ENCODE measurements around the gene MDN1. TPM values are rescaled to one million over a fixed set of nuclear protein-coding genes. Genes with fewer than 3 reads are reported as not detected.

The MDN1 gene
- total and polyA plus RNA-seq, 2 of the 13 experiments (the other 11 are each of a cell fraction or from before 2014, with no cell fraction given): 18.8 to 52.9 TPM

- TF ChIP-seq ZNF749 (CRISPR knock-in tag; IDR thresholded peaks at IDR 0.05; ENCODE audit: borderline replicate concordance): no peak
- TF ChIP-seq SALL2 (CRISPR knock-in tag; IDR thresholded peaks at IDR 0.05): no peak
- no peak for TF ChIP-seq EEA1 (CRISPR knock-in tag; IDR thresholded peaks at IDR 0.05; ENCODE audit: borderline replicate concordance)
- TF ChIP-seq POLR2AphosphoS2 (IDR thresholded peaks at IDR 0.05; ENCODE audit: low read depth, low read length): no peak
- TF ChIP-seq SP2 (CRISPR knock-in tag; IDR thresholded peaks at IDR 0.05): no peak
- no peak for TF ChIP-seq ZNF280B (CRISPR knock-in tag; IDR thresholded peaks at IDR 0.05; ENCODE audit: borderline replicate concordance)
- no peak for TF ChIP-seq ZBTB34 (CRISPR knock-in tag; IDR thresholded peaks at IDR 0.05)
Observed at GRCh38 chr6:89749918-89750317, 69.7 kb downstream of the MDN1 start (continued).

- BruUV-seq (replicated peaks): no TSS peak
- no peak overlapping the region for H3K9ac ChIP-seq (ENCODE audit: insufficient read depth, low read depth, low read length)
- no peaks in the 10 kb centered on the region for H3K4me1 ChIP-seq (ENCODE audit: insufficient read depth, low read length)
- H3K9me3 ChIP-seq (ENCODE audit: low read length): no peaks in the 10 kb centered on the region
- H3K79me2 ChIP-seq (ENCODE audit: insufficient read depth, low read length): no peaks in the 10 kb centered on the region
- intact Hi-C loops (cut with micrococcal nuclease; ENCODE audit: unreplicated experiment): no loop called here
- no peaks in the 10 kb centered on the region for H4K20me1 ChIP-seq (ENCODE audit: insufficient read depth, low read length)
- H3K27ac ChIP-seq (ENCODE audit: extremely low read length, insufficient read depth, low read length): no peak overlapping the region
- H3K4me2 ChIP-seq (ENCODE audit: low read depth, low read length): no peak overlapping the region
- 97% methylated on average over 4 of the region's 4 CpGs for WGBS (ENCODE audit: low lambda C conversion rate)
- FAIRE-seq: no peak
- no peak for ATAC-seq
- peaks cover 13 to 64% of the 10 kb centered on the region in 2 experiments for H3K36me3 ChIP-seq (replicated peaks in 1 of 2; ENCODE audit: control insufficient read depth in 1 of 2, insufficient read depth in 2 of 2, low read length in 2 of 2)
- ChIA-PET POLR2A (no interaction called here), CTCF (ENCODE audit: low intra/inter-chr PET ratio, low total read pairs) (no interaction called here)
- H3K4me3 ChIP-seq (replicated peaks in 1 of 3; ENCODE audit: insufficient read depth in 1 of 3, low read depth in 2 of 3, low read length in 3 of 3): no peak overlapping the region
- no peak overlapping the region for H2AFZ ChIP-seq (ENCODE audit: low read length)
- DNase-seq (ENCODE audit: low spot score): no peak
- in situ Hi-C loops (cut with HindIII; ENCODE audit: extremely low pct_ligation_motif_present, low pct_unique_long_range_greater_than_20kb): no loop called here
- H3K27me3 ChIP-seq (ENCODE audit: control insufficient read depth in 1 of 2, insufficient read depth in 2 of 2, low read length in 2 of 2): no peaks in the 10 kb centered on the region
- TF ChIP-seq ZNF326 (CRISPR knock-in tag; IDR thresholded peaks at IDR 0.05; ENCODE audit: borderline replicate concordance): no peak
- no peak for TF ChIP-seq DDIT3 (CRISPR knock-in tag; IDR thresholded peaks at IDR 0.05)
- no peak for TF ChIP-seq CBX5 (CRISPR knock-in tag; IDR thresholded peaks at IDR 0.05; ENCODE audit: borderline replicate concordance)
- TF ChIP-seq ZNF552 (CRISPR knock-in tag; IDR thresholded peaks at IDR 0.05; ENCODE audit: borderline replicate concordance): no peak
- no peak for TF ChIP-seq SMYD3 (CRISPR knock-in tag; IDR thresholded peaks at IDR 0.05)
- TF ChIP-seq MTA3 (CRISPR knock-in tag; IDR thresholded peaks at IDR 0.05): no peak
- TF ChIP-seq ARNTL (CRISPR knock-in tag; IDR thresholded peaks at IDR 0.05): no peak
- no peak for TF ChIP-seq ZNF513 (CRISPR knock-in tag; conservative IDR thresholded peaks at IDR 0.05)
- no peak for TF ChIP-seq RAD51 (IDR thresholded peaks at IDR 0.05; ENCODE audit: borderline replicate concordance)
- TF ChIP-seq ZNF678 (CRISPR knock-in tag; IDR thresholded peaks at IDR 0.05): no peak
Observed at GRCh38 chr6:89745716-89746115, 73.9 kb downstream of the MDN1 start.

Data from HepG2 (cell line).